Measurements from ENCODE around the gene RCE1.

GRCh38 chr11:66848671-66849500 lies 5.6 kb downstream of the RCE1 start:
- TF ChIP-seq CTCF (conservative IDR thresholded peaks at IDR 0.05 in 1 of 2, IDR thresholded peaks at IDR 0.05 in 1 of 2; ENCODE audit: extremely low read depth in 1 of 2, insufficient read depth in 1 of 2, low read depth in 1 of 2, low read length in 2 of 2) = no peak
- TF ChIP-seq EZH2 (IDR thresholded peaks at IDR 0.05; ENCODE audit: borderline replicate concordance, low read length) = no peak

All from mammary epithelial cell (primary cell).